22Rv1 (cell line): ENCODE measurements around the gene PIGR.

Experiments
- ZFX ChIP-seq: fragments of 450-650 bp; IDR thresholded peaks from 2 replicates; pipeline ENCODE4 v1.6.1; 2017; ENCODE audit warnings: antibody characterized with exemption, borderline replicate concordance
- TF ChIP-seq, protein P1 (sequence below): fragments of 450-650 bp; IDR thresholded peaks from 2 replicates; pipeline ENCODE4 v1.5.1; 2017; ENCODE audit warnings: mild to moderate bottlenecking

GRCh38 chr1:206937425-206937824, 8.8 kb downstream of the PIGR start:
- TF ChIP-seq, protein P1, sequence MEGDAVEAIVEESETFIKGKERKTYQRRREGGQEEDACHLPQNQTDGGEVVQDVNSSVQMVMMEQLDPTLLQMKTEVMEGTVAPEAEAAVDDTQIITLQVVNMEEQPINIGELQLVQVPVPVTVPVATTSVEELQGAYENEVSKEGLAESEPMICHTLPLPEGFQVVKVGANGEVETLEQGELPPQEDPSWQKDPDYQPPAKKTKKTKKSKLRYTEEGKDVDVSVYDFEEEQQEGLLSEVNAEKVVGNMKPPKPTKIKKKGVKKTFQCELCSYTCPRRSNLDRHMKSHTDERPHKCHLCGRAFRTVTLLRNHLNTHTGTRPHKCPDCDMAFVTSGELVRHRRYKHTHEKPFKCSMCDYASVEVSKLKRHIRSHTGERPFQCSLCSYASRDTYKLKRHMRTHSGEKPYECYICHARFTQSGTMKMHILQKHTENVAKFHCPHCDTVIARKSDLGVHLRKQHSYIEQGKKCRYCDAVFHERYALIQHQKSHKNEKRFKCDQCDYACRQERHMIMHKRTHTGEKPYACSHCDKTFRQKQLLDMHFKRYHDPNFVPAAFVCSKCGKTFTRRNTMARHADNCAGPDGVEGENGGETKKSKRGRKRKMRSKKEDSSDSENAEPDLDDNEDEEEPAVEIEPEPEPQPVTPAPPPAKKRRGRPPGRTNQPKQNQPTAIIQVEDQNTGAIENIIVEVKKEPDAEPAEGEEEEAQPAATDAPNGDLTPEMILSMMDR = no peak
- no peak for TF ChIP-seq ZFX
